Urinary bladder (tissue), 4 donors: Measurements from ENCODE around the gene TMEM244. TPM values are rescaled to one million over a fixed set of nuclear protein-coding genes. Genes with fewer than 3 reads are reported as not detected.

ENCODE experiments used
- DNase-seq: peaks from one replicate; pipeline ENCODE4 v3.0.0-alpha.2; 2015; ENCODE audit errors: extremely low spot score
- H3K27ac ChIP-seq: one replicate; pipeline ENCODE4 v1.5.1; 2013; ENCODE audit warnings: low read depth, mild to moderate bottlenecking, moderate library complexity
- H3K36me3 ChIP-seq: one replicate; pipeline ENCODE4 v1.6.1; 2013; ENCODE audit warnings: mild to moderate bottlenecking, moderate library complexity; ENCODE audit not compliant: insufficient read depth
- H3K4me1 ChIP-seq: one replicate; pipeline ENCODE4 v1.6.1; 2013; ENCODE audit warnings: mild to moderate bottlenecking, moderate library complexity; ENCODE audit not compliant: insufficient read depth
- H3K4me3 ChIP-seq: one replicate; pipeline ENCODE4 v1.5.1; 2013; ENCODE audit warnings: low read depth, low read length
- WGBS: extraction: QIAGEN DNeasy Blood & Tissue Kit; methylation state at CpG from one replicate; pipeline ENCODE4 v1.1.7; 2013; 5-methylcytosine and 5-hydroxymethylcytosine counted together
- polyA plus RNA-seq: library from polyadenylated mRNA; stranded (reverse); fragments of 200-250 nt; gene quantifications from one replicate; pipeline ENCODE4 v1.2.3, GENCODE V29; 2013
- small RNA-seq: library from RNA; depleted of rRNA; stranded (forward); fragments of <200 nt; gene quantifications from one replicate; pipeline ENCODE3, GENCODE V24; 2014
- total RNA-seq: library from RNA; depleted of rRNA; stranded (reverse); fragments of >200 nt; gene quantifications from one replicate; pipeline ENCODE4 v1.2.3, GENCODE V29; 2014
- donor health status: healthy with polysubstance abuse.
- donor health status: healthy.

TMEM244 gene
- total and polyA plus RNA-seq, 2 donors = not detected

DNA sequence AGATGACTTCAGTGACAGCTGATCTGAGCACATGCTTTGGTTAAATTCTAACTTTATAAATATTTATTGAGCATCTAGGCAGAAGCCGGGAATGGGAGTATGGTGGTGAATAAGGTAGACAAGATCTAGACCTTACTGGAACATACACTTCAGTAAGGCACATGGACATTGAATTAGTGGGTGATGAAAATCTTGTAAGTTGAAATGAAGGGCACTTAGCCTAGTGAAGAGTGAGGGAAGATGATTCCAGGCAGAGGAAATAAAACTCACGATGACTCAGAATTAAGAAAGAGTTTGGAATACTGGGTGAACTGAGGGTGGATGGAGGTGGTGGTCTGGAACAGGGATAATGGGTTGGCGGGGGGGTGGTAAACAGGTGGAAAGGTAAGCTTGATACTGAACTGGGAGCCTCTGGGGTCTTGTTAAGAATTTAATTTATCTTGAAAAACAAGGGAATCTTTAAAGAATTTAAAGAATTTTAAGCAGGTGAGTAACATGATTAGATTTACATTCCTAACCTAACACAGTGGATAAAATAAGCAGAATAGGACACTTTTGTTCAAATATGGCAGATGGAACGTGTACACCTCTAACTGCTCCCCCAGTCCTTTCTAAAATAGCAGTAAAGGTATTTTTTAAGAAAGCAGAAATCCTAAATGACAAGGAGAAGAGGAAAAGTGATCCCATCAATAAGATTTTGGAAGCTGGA lies 75.9 kb downstream of the TMEM244 start:
- Histone ChIP-seq H3K27ac (no peak overlapping the region), H3K4me1 (no peaks in the 10 kb centered on the region), H3K36me3 (no peaks in the 10 kb centered on the region), H3K4me3 (no peak overlapping the region)
- DNase-seq = no peak
- WGBS = 79% methylated on average over 4 of the region's 4 CpGs

Small RNA genes within 50 kb of the gene (small RNA-seq; reads per million reads assigned to genes)
- not detected for gene AL451046.2

Other genes with a start within 250 kb of the TMEM244 start
- gene ARHGAP18, start 151.1 kb downstream of the TMEM244 start, total RNA-seq = 39.5 TPM
- 4.9 TPM for gene ARHGAP18, start 151.1 kb downstream of the TMEM244 start, polyA plus RNA-seq
- 15.1 TPM for gene L3MBTL3, start 157.3 kb upstream of the TMEM244 start, total RNA-seq
- 5.9 TPM for gene L3MBTL3, start 157.3 kb upstream of the TMEM244 start, polyA plus RNA-seq